Measurements from ENCODE around the gene TRIM7. TPM values are rescaled to one million over a fixed set of nuclear protein-coding genes. Genes with fewer than 3 reads are reported as not detected.

The TRIM7 gene
- polyA plus RNA-seq, 1 donor (not counting 4 experiments of a cell fraction or from before 2014, with no cell fraction given), result 27.6 TPM

DNA sequence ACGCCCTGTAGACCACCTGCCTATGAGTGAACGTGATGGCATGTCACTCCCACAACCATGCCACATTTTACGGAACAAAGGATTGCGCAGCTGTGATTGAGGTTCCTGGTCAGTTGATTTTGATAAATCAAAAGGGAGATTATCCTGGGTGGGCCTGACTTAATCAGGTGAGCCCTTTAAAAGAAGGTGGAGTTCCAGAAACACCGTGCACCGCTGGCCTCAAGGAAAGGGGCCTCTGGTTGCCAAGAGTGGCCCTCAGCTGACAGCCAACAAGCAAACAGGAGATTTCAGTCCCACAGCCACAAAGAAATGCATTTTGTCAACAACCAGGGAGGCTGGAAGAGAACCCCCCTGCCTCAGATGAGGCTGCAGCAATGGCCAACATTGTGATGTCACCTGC is 19.0 kb downstream of the TRIM7 start:
- Histone ChIP-seq H3K27me3 (ENCODE audit: control insufficient read depth, extremely low read depth, insufficient read depth, low read length) (no peaks in the 10 kb centered on the region), H3K4me1 (ENCODE audit: control insufficient read depth, extremely low read depth, insufficient read depth, low read length) (peaks cover 12% of the 10 kb centered on the region), H3K27ac (ENCODE audit: control insufficient read depth, insufficient read depth, low read length) (no peak overlapping the region), H2AFZ (ENCODE audit: control insufficient read depth, low read length) (no peak overlapping the region), H3K79me2 (ENCODE audit: control insufficient read depth, insufficient read depth, low read length) (no peaks in the 10 kb centered on the region), H3K9ac (ENCODE audit: control insufficient read depth, extremely low read depth, insufficient read depth, low read length) (no peak overlapping the region), H3K36me3 (ENCODE audit: control insufficient read depth in 2 of 2, extremely low read depth in 1 of 2, insufficient read depth in 2 of 2, low read length in 2 of 2) (no peaks in the 10 kb centered on the region), H3K4me3 (ENCODE audit: control insufficient read depth in 2 of 3, extremely low read depth in 1 of 3, insufficient read depth in 2 of 3, low read depth in 1 of 3, low read length in 3 of 3) (no peak overlapping the region), H4K20me1 (ENCODE audit: control insufficient read depth, extremely low read depth, insufficient read depth, low read length) (peaks cover 2% of the 10 kb centered on the region), H3K4me2 (ENCODE audit: control insufficient read depth, extremely low read depth, insufficient read depth, low read depth, low read length) (no peak overlapping the region), H3K9me3 (ENCODE audit: control insufficient read depth, low read depth, low read length) (no peaks in the 10 kb centered on the region), H3K9me1 (ENCODE audit: control insufficient read depth, extremely low read depth, insufficient read depth, low read length) (no peaks in the 10 kb centered on the region)
- FAIRE-seq (no peak), DNase-seq (ENCODE audit: low read depth, low spot score) (no peak)
- dilution Hi-C loops (cut with MboI; ENCODE audit: extremely low pct_ligation_motif_present, low sequenced_read_pairs), result no loop called here
- TF ChIP-seq EZH2 (IDR thresholded peaks at IDR 0.05; ENCODE audit: low read length), result no peak

DNA sequence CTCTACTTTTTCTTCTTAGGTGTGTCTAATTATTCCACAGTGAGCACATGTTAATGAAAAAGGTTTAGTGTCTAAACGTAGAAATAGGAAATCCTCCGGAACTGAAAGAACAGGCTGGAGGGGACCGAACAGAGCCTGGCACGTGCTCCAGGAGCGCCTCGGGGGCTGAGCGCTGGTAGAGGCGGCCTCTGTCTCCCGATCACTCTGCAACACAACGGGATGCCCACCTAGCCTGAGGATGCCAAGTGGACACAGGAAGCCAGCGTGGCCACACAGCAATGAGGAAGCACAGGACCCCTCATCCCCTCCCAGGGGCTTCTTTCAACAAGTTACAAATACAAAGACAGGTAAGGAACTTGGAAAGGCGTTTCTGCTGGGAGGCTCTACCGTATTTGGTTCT is 19.4 kb downstream of the TRIM7 start:
- Histone ChIP-seq H3K27me3 (ENCODE audit: control insufficient read depth, extremely low read depth, insufficient read depth, low read length) (no peaks in the 10 kb centered on the region), H3K4me3 (ENCODE audit: control insufficient read depth in 2 of 3, extremely low read depth in 1 of 3, insufficient read depth in 2 of 3, low read depth in 1 of 3, low read length in 3 of 3) (no peak overlapping the region), H3K4me2 (ENCODE audit: control insufficient read depth, extremely low read depth, insufficient read depth, low read depth, low read length) (no peak overlapping the region), H3K27ac (ENCODE audit: control insufficient read depth, insufficient read depth, low read length) (no peak overlapping the region), H3K36me3 (ENCODE audit: control insufficient read depth in 2 of 2, extremely low read depth in 1 of 2, insufficient read depth in 2 of 2, low read length in 2 of 2) (no peaks in the 10 kb centered on the region), H3K9ac (ENCODE audit: control insufficient read depth, extremely low read depth, insufficient read depth, low read length) (no peak overlapping the region), H3K9me1 (ENCODE audit: control insufficient read depth, extremely low read depth, insufficient read depth, low read length) (no peaks in the 10 kb centered on the region), H4K20me1 (ENCODE audit: control insufficient read depth, extremely low read depth, insufficient read depth, low read length) (peaks cover 2% of the 10 kb centered on the region), H3K9me3 (ENCODE audit: control insufficient read depth, low read depth, low read length) (no peaks in the 10 kb centered on the region), H2AFZ (ENCODE audit: control insufficient read depth, low read length) (no peak overlapping the region), H3K4me1 (ENCODE audit: control insufficient read depth, extremely low read depth, insufficient read depth, low read length) (peaks cover 12% of the 10 kb centered on the region), H3K79me2 (ENCODE audit: control insufficient read depth, insufficient read depth, low read length) (no peaks in the 10 kb centered on the region)
- DNase-seq (ENCODE audit: low read depth, low spot score) (no peak), FAIRE-seq (no peak)
- TF ChIP-seq EZH2 (IDR thresholded peaks at IDR 0.05; ENCODE audit: low read length), result no peak
- TF ChIP-seq, protein P1, sequence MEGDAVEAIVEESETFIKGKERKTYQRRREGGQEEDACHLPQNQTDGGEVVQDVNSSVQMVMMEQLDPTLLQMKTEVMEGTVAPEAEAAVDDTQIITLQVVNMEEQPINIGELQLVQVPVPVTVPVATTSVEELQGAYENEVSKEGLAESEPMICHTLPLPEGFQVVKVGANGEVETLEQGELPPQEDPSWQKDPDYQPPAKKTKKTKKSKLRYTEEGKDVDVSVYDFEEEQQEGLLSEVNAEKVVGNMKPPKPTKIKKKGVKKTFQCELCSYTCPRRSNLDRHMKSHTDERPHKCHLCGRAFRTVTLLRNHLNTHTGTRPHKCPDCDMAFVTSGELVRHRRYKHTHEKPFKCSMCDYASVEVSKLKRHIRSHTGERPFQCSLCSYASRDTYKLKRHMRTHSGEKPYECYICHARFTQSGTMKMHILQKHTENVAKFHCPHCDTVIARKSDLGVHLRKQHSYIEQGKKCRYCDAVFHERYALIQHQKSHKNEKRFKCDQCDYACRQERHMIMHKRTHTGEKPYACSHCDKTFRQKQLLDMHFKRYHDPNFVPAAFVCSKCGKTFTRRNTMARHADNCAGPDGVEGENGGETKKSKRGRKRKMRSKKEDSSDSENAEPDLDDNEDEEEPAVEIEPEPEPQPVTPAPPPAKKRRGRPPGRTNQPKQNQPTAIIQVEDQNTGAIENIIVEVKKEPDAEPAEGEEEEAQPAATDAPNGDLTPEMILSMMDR (optimal IDR thresholded peaks at IDR 0.05 in 1 of 3, IDR thresholded peaks at IDR 0.05 in 1 of 3, conservative IDR thresholded peaks at IDR 0.05 in 1 of 3; ENCODE audit: extremely low read depth in 1 of 3, insufficient read depth in 2 of 3, low read length in 3 of 3), result no peak
- dilution Hi-C loops (cut with MboI; ENCODE audit: extremely low pct_ligation_motif_present, low sequenced_read_pairs), result no loop called here

DNA sequence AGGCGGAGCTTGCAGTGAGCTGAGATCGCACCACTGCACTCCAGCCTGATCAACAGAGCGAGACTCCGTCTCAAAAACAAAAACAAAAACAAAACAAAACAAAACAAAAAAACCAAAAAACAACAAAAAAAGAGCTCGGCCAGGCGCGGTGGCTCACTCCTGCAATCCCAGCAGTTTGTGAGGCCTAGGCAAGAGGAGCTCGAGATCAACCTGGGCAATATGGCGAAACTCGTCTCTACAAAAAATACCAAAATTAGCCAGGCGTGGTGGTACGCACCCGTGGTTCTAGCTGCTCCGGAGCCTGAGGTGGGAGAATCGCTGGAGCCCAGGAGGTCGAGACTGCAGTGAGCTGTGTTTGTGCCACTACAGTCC is 20.2 kb downstream of the TRIM7 start:
- Histone ChIP-seq H3K36me3 (ENCODE audit: control insufficient read depth in 2 of 2, extremely low read depth in 1 of 2, insufficient read depth in 2 of 2, low read length in 2 of 2) (no peaks in the 10 kb centered on the region), H3K27ac (ENCODE audit: control insufficient read depth, insufficient read depth, low read length) (no peak overlapping the region), H3K9ac (ENCODE audit: control insufficient read depth, extremely low read depth, insufficient read depth, low read length) (no peak overlapping the region), H2AFZ (ENCODE audit: control insufficient read depth, low read length) (peak overlapping the region; percentile 7), H3K79me2 (ENCODE audit: control insufficient read depth, insufficient read depth, low read length) (no peaks in the 10 kb centered on the region), H3K27me3 (ENCODE audit: control insufficient read depth, extremely low read depth, insufficient read depth, low read length) (no peaks in the 10 kb centered on the region), H3K4me1 (ENCODE audit: control insufficient read depth, extremely low read depth, insufficient read depth, low read length) (peaks cover 11% of the 10 kb centered on the region), H3K9me1 (ENCODE audit: control insufficient read depth, extremely low read depth, insufficient read depth, low read length) (no peaks in the 10 kb centered on the region), H4K20me1 (ENCODE audit: control insufficient read depth, extremely low read depth, insufficient read depth, low read length) (peaks cover 2% of the 10 kb centered on the region), H3K9me3 (ENCODE audit: control insufficient read depth, low read depth, low read length) (no peaks in the 10 kb centered on the region), H3K4me3 (ENCODE audit: control insufficient read depth in 2 of 3, extremely low read depth in 1 of 3, insufficient read depth in 2 of 3, low read depth in 1 of 3, low read length in 3 of 3) (peak overlapping the region in 2 of 3 experiments; percentile 27 to 33), H3K4me2 (ENCODE audit: control insufficient read depth, extremely low read depth, insufficient read depth, low read depth, low read length) (peak overlapping the region; percentile 35)
- FAIRE-seq (no peak), DNase-seq (ENCODE audit: low read depth, low spot score) (no peak)
- dilution Hi-C loops (cut with MboI; ENCODE audit: extremely low pct_ligation_motif_present, low sequenced_read_pairs), result no loop called here
- TF ChIP-seq EZH2 (IDR thresholded peaks at IDR 0.05; ENCODE audit: low read length), result no peak
- TF ChIP-seq, protein P1 (optimal IDR thresholded peaks at IDR 0.05 in 1 of 3, IDR thresholded peaks at IDR 0.05 in 1 of 3, conservative IDR thresholded peaks at IDR 0.05 in 1 of 3; ENCODE audit: extremely low read depth in 1 of 3, insufficient read depth in 2 of 3, low read length in 3 of 3), result no peak

All from keratinocyte (primary cell).